Stimulated activated CD8-positive, alpha-beta memory T cell treated with anti-CD3 and anti-CD28 coated beads, Interleukin-4, amount 100 ng/mL, for 1 hour (primary cell): ENCODE measurements around the gene ALDH18A1.

Experiments used
- DNase-seq, 2 donors: peaks; one replicate each; pipeline ENCODE4 v3.0.0-alpha.2; 2020; ENCODE audit warnings: low read depth in 2 of 2, low spot score in 1 of 2

Gene ALDH18A1

GRCh38 chr10:95558593-95559320, 97.8 kb downstream of the ALDH18A1 start:
- no peak for DNase-seq

GRCh38 chr10:95556994-95557767, 99.3 kb downstream of the ALDH18A1 start:
- no peak for DNase-seq
